Heart right ventricle (tissue), 16 donors: ENCODE measurements around the gene SUV39H1. TPM values are rescaled to one million over a fixed set of nuclear protein-coding genes. Genes with fewer than 3 reads are reported as not detected.

ENCODE experiments used
- ATAC-seq, 8 donors: fragments of 200-7000 bp; cut with Tn5 transposase; one replicate each; pipeline ENCODE4 v1.9.1; 2020; ENCODE audit warnings: mild to moderate bottlenecking in 8 of 8, moderate library complexity in 8 of 8, moderate number of reproducible peaks in 1 of 8
- DNase-seq, 2 donors: peaks; one replicate each; pipeline ENCODE4 v3.0.0-alpha.2; 2020
- H3K27ac ChIP-seq, 10 donors: fragments of 200-600 bp; sonication (generic) in 2 of 10; one replicate each; pipeline versions ENCODE4 v1.5.0 to v1.8.0; 2020 to 2022; ENCODE audit warnings: mild to moderate bottlenecking in 3 of 10
- H3K27me3 ChIP-seq, 7 donors: fragments of 200-600 bp; one replicate each; pipeline ENCODE4 v1.8.0; 2021 to 2022; ENCODE audit warnings: mild to moderate bottlenecking in 2 of 7
- H3K36me3 ChIP-seq, 9 donors: fragments of 200-600 bp; sonication (generic) in 1 of 9; one replicate each; pipeline versions ENCODE4 v1.5.0 to v1.8.0; 2020 to 2022; ENCODE audit warnings: mild to moderate bottlenecking in 2 of 9
- H3K4me1 ChIP-seq, 9 donors: fragments of 200-600 bp; sonication (generic) in 1 of 9; one replicate each; pipeline versions ENCODE4 v1.5.0 to v1.8.0; 2020 to 2022; ENCODE audit warnings: mild to moderate bottlenecking in 4 of 9
- H3K4me3 ChIP-seq, 10 donors: fragments of 200-600 bp; sonication (generic) in 2 of 10; one replicate each; pipeline versions ENCODE4 v1.5.0 to v1.8.0; 2020 to 2022; ENCODE audit warnings: mild to moderate bottlenecking in 7 of 10, moderate library complexity in 2 of 10
- H3K9me3 ChIP-seq, 11 donors: fragments of 200-600 bp in 10 of 11; sonication (generic) in 2 of 11; one replicate each; pipeline versions ENCODE4 v1.5.0 to v1.8.0; 2013 to 2022; ENCODE audit warnings: mild to moderate bottlenecking in 2 of 11, control low read depth in 1 of 11, moderate library complexity in 1 of 11
- CTCF ChIP-seq, 9 donors: fragments of 200-600 bp; sonication (generic) in 2 of 9; IDR thresholded peaks; one replicate each; pipeline versions ENCODE4 v1.5.0 to v1.8.0; 2021 to 2022; ENCODE audit warnings: antibody characterized with exemption in 9 of 9, mild to moderate bottlenecking in 5 of 9, moderate library complexity in 1 of 9
- WGBS, 2 donors: extraction: QIAGEN DNeasy Blood & Tissue Kit; methylation state at CpG; one replicate each; pipeline ENCODE4 v1.1.7; 2013; ENCODE audit warnings: inconsistent platforms in 1 of 2; 5-methylcytosine and 5-hydroxymethylcytosine counted together
- intact Hi-C, 10 donors: fragments of 100-400 bp; cut with DNase I; formaldehyde crosslinking; loops; one replicate each; pipeline versions ENCODE4 v1.11.1 to v1.14.2; 2022
- polyA plus RNA-seq, 2 donors: library from polyadenylated mRNA; stranded (reverse); fragments of 200-250 nt; gene quantifications; one replicate each; pipeline ENCODE4 v1.2.3, GENCODE V29; 2013
- total RNA-seq, 10 donors: library from RNA; stranded (reverse); fragmentation: NEBNext Ultra II Directional in 3 of 10; extraction: Animal tissue kit (Norgen Biotek cat#: 25700) in 3 of 10; gene quantifications; one replicate each; pipeline versions ENCODE4 v1.2.1 to v1.2.4, GENCODE V29; 2021 to 2023
- donor health status: Arrhythmogenic right ventricular cardiomyopathy.
- donor health status: ischemic (EF 13 %, LVEDD 7.1; RV severe dilation, severe dysfunction).
- donor health status: healthy with polysubstance abuse.
- donor health status: DM: no; HTN: yes; CAD: no.
- donor health status: DM: no; HTN: no; CAD: no.
- donor health status: ischemic (EF 25% LVEDD 6.9; RV normal size, moderate dysfunction).
- donor health status: ischemic (EF 25% LVEDD 5.7; RV mildly dilated, moderate dysfunction).
- donor health status: healthy.
- donor health status: DM: yes; HTN: yes; CAD: no.
- donor health status: Ischemic cardiomyopathy.
- donor health status: ischemic (EF 35%, LVEDD 5.7; RV mildly dilated, moderate dysfunction).
- donor health status: nonischemic (EF 11% LVEDD 7.7; RV severe dilation, severe dysfunction).
- donor health status: DM: yes; HTN: yes; CAD: no.
- donor health status: PGD.
- donor health status: ischemic (EF 29% LVEDD 5.4; RV normal size, mild dysfunction).
- donor health status: nonischemic (EF 23%, LVEDD 6.1; RV moderate dilation, normal function).

SUV39H1 gene
- total and polyA plus RNA-seq, 12 donors, result 1.4 to 5.6 (median 3.1) TPM

GRCh38 chrX:48736878-48737212 is 40.3 kb downstream of the SUV39H1 start:
- Histone ChIP-seq H3K27me3 (no peaks in the 10 kb centered on the region), H3K4me3 (peak overlapping the region in 9 of 10 donors; percentile 12 to 75 (median 68)), H3K36me3 (no peaks in the 10 kb centered on the region), H3K4me1 (peaks cover 0 to 14% (median 0%) of the 10 kb centered on the region in 9 donors), H3K27ac (peak overlapping the region in 3 of 10 donors; percentile 29 to 95 (median 93)), H3K9me3 (no peaks in the 10 kb centered on the region)
- ATAC-seq, result no peak
- WGBS, 2 donors, result 8 to 9% methylated on average over 10 of the region's 10 CpGs
- intact Hi-C loops, result loop anchor here in 5 of 10 donors (2.0 to 10.0 kb wide), 6 partner anchors 35 to 68 kb away; partner anchors contain the start of genes HDAC6 (in 2 of the 5) and SUV39H1 (in 1 of the 5)
- no peak for TF ChIP-seq CTCF (IDR thresholded peaks at IDR 0.05)
- no peak for DNase-seq

- DNase-seq, result peak; percentile 87 to 93
- Histone ChIP-seq H3K4me3 (peak overlapping the region; percentile 35 to 75 (median 68)), H3K27ac (peak overlapping the region; percentile 73 to 95 (median 92)), H3K9me3 (no peaks in the 10 kb centered on the region), H3K36me3 (no peaks in the 10 kb centered on the region), H3K27me3 (no peaks in the 10 kb centered on the region), H3K4me1 (peaks cover 0 to 14% (median 0%) of the 10 kb centered on the region in 9 donors)
- intact Hi-C loops, result loop anchor here in 5 of 10 donors (2.0 to 10.0 kb wide), 6 partner anchors 35 to 67 kb away; partner anchors contain the start of genes HDAC6 (in 2 of the 5) and SUV39H1 (in 1 of the 5)
- no peak for TF ChIP-seq CTCF (IDR thresholded peaks at IDR 0.05)
- WGBS, 2 donors, result 0% methylated on average over 38 to 48 of the region's 48 CpGs
- ATAC-seq, result peak; percentile 99 to 100 (median 100)
Observed at GRCh38 chrX:48737213-48737938, 40.8 kb downstream of the SUV39H1 start.

- TF ChIP-seq CTCF (IDR thresholded peaks at IDR 0.05), result no peak
- DNase-seq, result no peak
- intact Hi-C loops, result loop anchor here in 5 of 10 donors (2.0 to 10.0 kb wide), 6 partner anchors 36 to 67 kb away; partner anchors contain the start of genes HDAC6 (in 2 of the 5) and SUV39H1 (in 1 of the 5)
- H3K9me3 ChIP-seq, result no peaks in the 10 kb centered on the region
- no peak for ATAC-seq
- 36 to 49% methylated on average over 7 of the region's 7 CpGs for WGBS, 2 donors
- H3K4me1 ChIP-seq, result peaks cover 0 to 14% (median 0%) of the 10 kb centered on the region in 9 donors
- peak overlapping the region; percentile 35 to 75 (median 68) for H3K4me3 ChIP-seq
- peak overlapping the region; percentile 73 to 95 (median 92) for H3K27ac ChIP-seq
- H3K36me3 ChIP-seq, result no peaks in the 10 kb centered on the region
- H3K27me3 ChIP-seq, result no peaks in the 10 kb centered on the region
Observed at GRCh38 chrX:48737940-48738339, 41.4 kb downstream of the SUV39H1 start.

GRCh38 chrX:48741834-48742233 is 45.3 kb downstream of the SUV39H1 start:
- H3K36me3 ChIP-seq, result no peaks in the 10 kb centered on the region
- peaks cover 0 to 4% (median 0%) of the 10 kb centered on the region in 7 donors for H3K27me3 ChIP-seq
- H3K9me3 ChIP-seq, result no peaks in the 10 kb centered on the region
- no peak for TF ChIP-seq CTCF (IDR thresholded peaks at IDR 0.05)
- WGBS, 2 donors, result 89 to 92% methylated on average over 8 of the region's 8 CpGs
- ATAC-seq, result no peak
- H3K4me1 ChIP-seq, result peaks cover 0 to 8% (median 0%) of the 10 kb centered on the region in 9 donors
- intact Hi-C loops, result no loop called here
- H3K4me3 ChIP-seq, result no peak overlapping the region
- DNase-seq, result no peak
- no peak overlapping the region for H3K27ac ChIP-seq
